NCI-H1417 (cell line): ENCODE results near the gene CUX1.
"Not testable (repeated sequence)": the region's sequence is repeated elsewhere in the genome, so short reads cannot be mapped to it uniquely, and the experiment has no call there.

Source experiments
- DNase-seq, 3 experiments: peaks; one replicate each; lab custom pipeline; 2025; lab: John Stamatoyannopoulos, UW

Gene CUX1

GRCh38 chr7:101916041-101916800 lies 98.8 kb downstream of the CUX1 start:
- DNase-seq = no peak

- no peak for DNase-seq
Observed at GRCh38 chr7:101916876-101917275, 99.5 kb downstream of the CUX1 start.

GRCh38 chr7:101917566-101917965 lies 100.1 kb downstream of the CUX1 start:
- no peak for DNase-seq

- DNase-seq = no peak
Observed at GRCh38 chr7:101918426-101918825, 101.0 kb downstream of the CUX1 start.

- DNase-seq = no peak
Observed at GRCh38 chr7:101919363-101920115, 102.1 kb downstream of the CUX1 start.

- no peak for DNase-seq
Observed at GRCh38 chr7:101921061-101921460, 103.6 kb downstream of the CUX1 start.

GRCh38 chr7:101921546-101922489 lies 104.4 kb downstream of the CUX1 start:
- DNase-seq = not testable (repeated sequence)

GRCh38 chr7:101922631-101923601 lies 105.5 kb downstream of the CUX1 start:
- DNase-seq = no peak

- DNase-seq = no peak
Observed at GRCh38 chr7:101923602-101923985, 106.2 kb downstream of the CUX1 start.

- DNase-seq = no peak
Observed at GRCh38 chr7:101924171-101924570, 106.7 kb downstream of the CUX1 start.

- no peak for DNase-seq
Observed at GRCh38 chr7:101926265-101926664, 108.8 kb downstream of the CUX1 start.

- DNase-seq = no peak
Observed at GRCh38 chr7:101927389-101927788, 110.0 kb downstream of the CUX1 start.

- DNase-seq = no peak
Observed at GRCh38 chr7:101927802-101928201, 110.4 kb downstream of the CUX1 start.

GRCh38 chr7:101929256-101929655 lies 111.8 kb downstream of the CUX1 start:
- DNase-seq = no peak

GRCh38 chr7:101929911-101930310 lies 112.5 kb downstream of the CUX1 start:
- not testable (repeated sequence) for DNase-seq

GRCh38 chr7:101932083-101932482 lies 114.7 kb downstream of the CUX1 start:
- no peak for DNase-seq

- DNase-seq = peak in 1 of 3 experiments; percentile 26
Observed at GRCh38 chr7:101933028-101933427, 115.6 kb downstream of the CUX1 start.

- no peak for DNase-seq
Observed at GRCh38 chr7:101933688-101934121, 116.3 kb downstream of the CUX1 start.

GRCh38 chr7:101934618-101935017 lies 117.2 kb downstream of the CUX1 start:
- DNase-seq = no peak

GRCh38 chr7:101935521-101936141 lies 118.2 kb downstream of the CUX1 start:
- DNase-seq = no peak

GRCh38 chr7:101936223-101936610 lies 118.8 kb downstream of the CUX1 start:
- DNase-seq = no peak
